GM12801 (cell line): ENCODE results near the gene PNKD.

Experiments
- CTCF ChIP-seq: IDR thresholded peaks from one replicate; pipeline ENCODE4 v1.5.1; 2011; ENCODE audit warnings: control low read depth; ENCODE audit not compliant: insufficient read length; ENCODE audit errors: extremely low read depth

PNKD gene

GRCh38 chr2:218366621-218367414, 96.5 kb downstream of the PNKD start:
- no peak for TF ChIP-seq CTCF

- no peak for TF ChIP-seq CTCF
Observed at GRCh38 chr2:218367415-218368149, 97.3 kb downstream of the PNKD start.

GRCh38 chr2:218368150-218368528, 97.8 kb downstream of the PNKD start:
- no peak for TF ChIP-seq CTCF

- TF ChIP-seq CTCF: no peak
Observed at GRCh38 chr2:218368621-218369153, 98.4 kb downstream of the PNKD start.

- TF ChIP-seq CTCF: no peak
Observed at GRCh38 chr2:218369330-218369729, 99.0 kb downstream of the PNKD start.

GRCh38 chr2:218370410-218371063, 100.2 kb downstream of the PNKD start:
- TF ChIP-seq CTCF: no peak

- TF ChIP-seq CTCF: no peak
Observed at GRCh38 chr2:218371983-218372350, 101.6 kb downstream of the PNKD start.
